ENCODE data around the gene ASL. TPM values are rescaled to one million over a fixed set of nuclear protein-coding genes. Genes with fewer than 3 reads are reported as not detected.
"Not testable (repeated sequence)": the region's sequence is repeated elsewhere in the genome, so short reads cannot be mapped to it uniquely, and the experiment has no call there.

ASL gene
- total RNA-seq (10 to 100 TPM; 24.9 to 85.1 TPM), polyA plus RNA-seq (10 to 100 TPM; 56.4 to 60.4 TPM)
- long read RNA-seq, donor 1, transcript ASL-205 (16 exons, 1,622 nt): major isoform, 6 of 11 reads
- long read RNA-seq, donor 1, partial matches to known transcripts: 0 of 11 reads
- long read RNA-seq, donor 1, other reads (novel, unspliced or antisense): 0 of 11 reads
- long read RNA-seq, donor 2, partial matches to known transcripts: 0 of 1 reads
- long read RNA-seq, donor 2, other reads (novel, unspliced or antisense): 0 of 1 reads
- long read RNA-seq, donor 3, partial matches to known transcripts: 0 of 1 reads
- long read RNA-seq, donor 3, other reads (novel, unspliced or antisense): 0 of 1 reads
- long read RNA-seq, donor 4, partial matches to known transcripts: 0 of 1 reads
- long read RNA-seq, donor 4, other reads (novel, unspliced or antisense): 0 of 1 reads
- long read RNA-seq, donor 5, partial matches to known transcripts: 6 of 12 reads
- long read RNA-seq, donor 5, other reads (novel, unspliced or antisense): 0 of 12 reads

DNA sequence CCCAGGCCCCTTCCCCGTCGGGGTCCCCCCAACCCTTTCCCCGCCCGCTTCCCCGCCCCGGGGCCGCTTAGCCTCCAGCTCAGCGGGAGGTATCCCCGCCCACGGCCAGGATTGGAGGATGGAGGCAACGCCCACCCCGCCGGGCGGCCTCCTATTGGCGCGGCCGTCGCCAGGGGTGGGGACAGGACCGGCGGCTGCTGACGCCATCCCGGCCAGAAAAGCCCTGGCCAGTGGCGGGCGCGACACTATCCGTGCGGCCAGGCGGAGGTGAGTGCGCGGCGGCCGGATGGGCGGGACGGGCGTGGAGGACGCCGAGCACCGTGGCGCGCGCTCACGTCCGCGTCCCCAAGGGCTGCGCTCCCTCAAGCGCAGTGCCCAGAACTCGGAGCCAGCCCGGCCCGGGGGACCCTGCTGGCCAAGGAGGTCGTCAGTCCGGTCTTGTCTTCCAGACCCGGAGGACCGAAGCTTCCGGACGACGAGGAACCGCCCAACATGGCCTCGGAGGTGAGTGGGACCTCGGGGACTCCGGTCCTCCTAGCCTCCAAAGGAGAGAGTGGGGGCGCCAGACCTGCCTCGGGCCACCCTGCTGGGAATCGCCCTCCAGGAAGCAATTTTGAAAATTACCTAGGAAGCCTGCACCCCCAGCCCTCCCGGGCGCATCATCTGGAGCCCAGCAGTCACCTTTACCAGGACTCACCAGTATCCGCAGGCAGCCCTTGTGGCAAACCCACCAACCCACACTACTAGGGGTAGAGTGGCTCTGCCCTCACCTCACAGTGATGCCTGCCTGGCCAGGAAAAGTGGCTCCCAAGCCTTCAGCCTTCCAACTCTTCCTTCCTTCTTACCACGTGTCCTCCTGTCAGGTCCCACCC, at the start of gene ASL:
Gene ASL, plus strand, starts transcription at position 230 of the 872 bp plus-strand sequence. Its CDS starts 263 bp downstream, at position 493.
- DNase-seq (peak; percentile 95), ATAC-seq (ENCODE audit: insufficient read depth, low FRiP score) (peak; percentile 98)
- no peaks in the 10 kb centered on the region for H3K27me3 ChIP-seq (ENCODE audit: control insufficient read depth in 3 of 3, insufficient read depth in 3 of 3, low read length in 2 of 3)
- H3K27ac ChIP-seq (ENCODE audit: low read depth in 1 of 2, low read length in 1 of 2): peak within 1 kb of the TSS; percentile 58 to 86
- peaks cover 0 to 4% (median 0%) of the 10 kb centered on the region in 4 donors for H3K36me3 ChIP-seq (ENCODE audit: control insufficient read depth in 4 of 4, insufficient read depth in 4 of 4, low read length in 4 of 4)
- peaks cover 0 to 10% (median 0%) of the 10 kb centered on the region in 5 donors for H3K4me1 ChIP-seq (ENCODE audit: control insufficient read depth in 5 of 5, insufficient read depth in 5 of 5, low read length in 5 of 5)
- H3K9me3 ChIP-seq (ENCODE audit: control insufficient read depth in 4 of 4, insufficient read depth in 3 of 4, low read length in 3 of 4): no peaks in the 10 kb centered on the region
- H3K9ac ChIP-seq (ENCODE audit: insufficient read depth in 1 of 2, low read length in 2 of 2): peak within 1 kb of the TSS in 1 of 2 donors; percentile 67
- 0 to 1% methylated on average over 42 to 67 of the region's 67 CpGs for WGBS, 2 donors
- TF ChIP-seq, protein P1, sequence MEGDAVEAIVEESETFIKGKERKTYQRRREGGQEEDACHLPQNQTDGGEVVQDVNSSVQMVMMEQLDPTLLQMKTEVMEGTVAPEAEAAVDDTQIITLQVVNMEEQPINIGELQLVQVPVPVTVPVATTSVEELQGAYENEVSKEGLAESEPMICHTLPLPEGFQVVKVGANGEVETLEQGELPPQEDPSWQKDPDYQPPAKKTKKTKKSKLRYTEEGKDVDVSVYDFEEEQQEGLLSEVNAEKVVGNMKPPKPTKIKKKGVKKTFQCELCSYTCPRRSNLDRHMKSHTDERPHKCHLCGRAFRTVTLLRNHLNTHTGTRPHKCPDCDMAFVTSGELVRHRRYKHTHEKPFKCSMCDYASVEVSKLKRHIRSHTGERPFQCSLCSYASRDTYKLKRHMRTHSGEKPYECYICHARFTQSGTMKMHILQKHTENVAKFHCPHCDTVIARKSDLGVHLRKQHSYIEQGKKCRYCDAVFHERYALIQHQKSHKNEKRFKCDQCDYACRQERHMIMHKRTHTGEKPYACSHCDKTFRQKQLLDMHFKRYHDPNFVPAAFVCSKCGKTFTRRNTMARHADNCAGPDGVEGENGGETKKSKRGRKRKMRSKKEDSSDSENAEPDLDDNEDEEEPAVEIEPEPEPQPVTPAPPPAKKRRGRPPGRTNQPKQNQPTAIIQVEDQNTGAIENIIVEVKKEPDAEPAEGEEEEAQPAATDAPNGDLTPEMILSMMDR (IDR thresholded peaks at IDR 0.05; ENCODE audit: control extremely low read depth, extremely low read depth): no peak
- peak within 1 kb of the TSS; percentile 83 for H3K4me3 ChIP-seq

DNA sequence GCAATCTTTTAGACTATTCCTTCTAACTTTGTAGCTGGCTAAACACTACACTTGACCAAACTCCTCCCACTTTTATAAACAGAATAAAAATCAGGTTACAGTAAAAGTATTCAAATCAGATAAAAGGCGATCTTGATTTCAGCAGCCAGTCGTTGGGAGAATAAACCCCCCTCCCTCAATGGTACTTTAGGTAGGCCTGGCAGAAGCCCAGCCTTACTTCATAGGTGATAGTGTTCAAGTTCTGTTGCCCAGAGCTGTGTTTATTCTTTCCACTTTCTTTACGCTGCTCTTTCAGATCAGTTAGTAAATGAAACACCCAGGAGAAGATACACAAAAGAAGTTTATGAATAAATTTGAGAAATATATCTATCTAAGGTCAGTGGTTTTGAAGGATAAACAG, 47.3 kb upstream of the ASL start:
- not testable (repeated sequence) for H3K9ac ChIP-seq (ENCODE audit: insufficient read depth in 1 of 2, low read length in 2 of 2); H3K36me3 ChIP-seq (ENCODE audit: control insufficient read depth in 4 of 4, insufficient read depth in 4 of 4, low read length in 4 of 4); H3K9me3 ChIP-seq (ENCODE audit: control insufficient read depth in 4 of 4, insufficient read depth in 3 of 4, low read length in 3 of 4); H3K4me3 ChIP-seq; H3K4me1 ChIP-seq (ENCODE audit: control insufficient read depth in 5 of 5, insufficient read depth in 5 of 5, low read length in 5 of 5); H3K27me3 ChIP-seq (ENCODE audit: control insufficient read depth in 3 of 3, insufficient read depth in 3 of 3, low read length in 2 of 3); ATAC-seq (ENCODE audit: insufficient read depth, low FRiP score)
- peak in 1 of 3 donors; percentile 35 for DNase-seq
- 32 to 57% methylated on average over 3 of the region's 3 CpGs for WGBS, 2 donors
- peak overlapping the region in 1 of 2 donors; percentile 67 for H3K27ac ChIP-seq (ENCODE audit: low read depth in 1 of 2, low read length in 1 of 2)

DNA sequence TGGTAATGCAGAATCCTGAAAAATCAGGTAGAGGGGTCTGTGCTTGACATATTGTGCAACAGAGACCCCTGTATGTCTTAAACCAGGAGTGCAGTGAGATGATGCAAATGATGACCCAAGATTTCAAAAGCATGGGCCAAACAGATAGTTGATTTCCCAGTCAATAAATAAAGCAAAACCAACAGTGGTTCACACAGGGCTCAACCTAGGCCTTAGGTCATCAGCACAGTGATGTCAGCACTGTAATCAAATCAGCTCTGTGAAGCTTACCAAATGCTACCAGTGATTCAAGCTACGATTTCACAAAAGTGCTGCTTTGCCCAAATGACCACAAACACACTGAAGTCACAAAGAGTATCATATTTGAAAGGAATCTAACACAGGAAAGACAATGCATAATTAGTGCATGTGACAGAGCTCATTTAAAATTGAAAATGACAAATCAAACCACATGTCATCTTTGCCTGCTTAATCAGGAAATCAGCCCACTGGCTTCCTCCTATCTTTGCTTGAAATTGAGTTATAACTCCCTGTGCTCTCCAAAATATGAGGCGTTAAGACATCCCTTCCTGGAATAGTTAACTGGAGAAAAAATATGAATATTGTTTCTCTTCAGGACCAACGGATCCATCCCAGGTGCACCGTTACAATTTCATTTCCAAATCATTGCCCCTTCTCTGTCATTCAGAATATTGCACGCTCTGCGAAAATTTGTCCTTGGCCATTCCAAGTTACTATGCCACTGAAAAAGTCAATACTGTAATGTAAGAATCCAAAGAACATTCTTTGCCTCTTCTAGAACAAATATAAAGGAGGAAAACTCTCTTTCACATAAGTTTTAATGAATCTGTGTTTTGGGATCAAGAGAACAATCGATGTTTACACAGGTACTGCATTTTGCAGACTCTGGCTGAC, 41.9 kb upstream of the ASL start:
- ATAC-seq (ENCODE audit: insufficient read depth, low FRiP score) (no peak), DNase-seq (no peak)
- H3K27ac ChIP-seq (ENCODE audit: low read depth in 1 of 2, low read length in 1 of 2): no peak overlapping the region
- WGBS, 2 donors: 60 to 70% methylated on average over 6 to 7 of the region's 7 CpGs
- peaks cover 0 to 18% (median 9%) of the 10 kb centered on the region in 5 donors for H3K4me1 ChIP-seq (ENCODE audit: control insufficient read depth in 5 of 5, insufficient read depth in 5 of 5, low read length in 5 of 5)
- no peaks in the 10 kb centered on the region for H3K36me3 ChIP-seq (ENCODE audit: control insufficient read depth in 4 of 4, insufficient read depth in 4 of 4, low read length in 4 of 4)
- TF ChIP-seq, protein P1 (IDR thresholded peaks at IDR 0.05; ENCODE audit: control extremely low read depth, extremely low read depth): no peak
- H3K9ac ChIP-seq (ENCODE audit: insufficient read depth in 1 of 2, low read length in 2 of 2): no peak overlapping the region
- H3K9me3 ChIP-seq (ENCODE audit: control insufficient read depth in 4 of 4, insufficient read depth in 3 of 4, low read length in 3 of 4): no peaks in the 10 kb centered on the region
- H3K27me3 ChIP-seq (ENCODE audit: control insufficient read depth in 3 of 3, insufficient read depth in 3 of 3, low read length in 2 of 3): no peaks in the 10 kb centered on the region
- H3K4me3 ChIP-seq: no peak overlapping the region

DNA sequence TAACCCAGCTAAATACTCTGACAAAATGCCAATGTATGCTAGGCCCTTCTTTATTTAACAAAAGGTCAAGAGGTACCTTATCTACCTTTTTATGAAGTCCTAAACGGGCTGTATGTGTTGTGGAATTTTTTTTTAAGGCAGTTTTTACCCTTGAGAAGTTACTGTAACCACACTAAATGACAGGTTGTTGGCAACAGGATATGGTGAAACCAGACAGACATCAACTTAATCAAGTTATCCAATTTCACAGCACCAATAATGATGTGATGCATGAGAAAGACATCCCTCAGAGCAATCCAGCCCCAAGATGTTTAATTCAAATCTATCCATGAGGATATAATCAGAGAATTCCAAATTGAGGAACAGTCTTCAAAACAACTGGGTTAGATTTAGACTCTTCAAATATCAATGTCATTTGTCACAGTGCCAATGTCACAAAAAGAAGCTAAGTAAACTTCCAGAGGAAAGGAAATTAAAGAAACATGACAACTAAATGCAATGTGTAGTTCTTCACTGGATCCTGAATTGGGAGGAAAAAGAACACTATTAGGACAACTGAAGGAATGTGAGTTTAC, 41.1 kb upstream of the ASL start:
- H3K27ac ChIP-seq (ENCODE audit: low read depth in 1 of 2, low read length in 1 of 2); ATAC-seq (ENCODE audit: insufficient read depth, low FRiP score); H3K9ac ChIP-seq (ENCODE audit: insufficient read depth in 1 of 2, low read length in 2 of 2); H3K9me3 ChIP-seq (ENCODE audit: control insufficient read depth in 4 of 4, insufficient read depth in 3 of 4, low read length in 3 of 4); H3K27me3 ChIP-seq (ENCODE audit: control insufficient read depth in 3 of 3, insufficient read depth in 3 of 3, low read length in 2 of 3); H3K36me3 ChIP-seq (ENCODE audit: control insufficient read depth in 4 of 4, insufficient read depth in 4 of 4, low read length in 4 of 4); H3K4me3 ChIP-seq: not testable (repeated sequence)
- WGBS, 2 donors: 5% methylated on average over 1 of the region's 1 CpG
- peaks cover 0 to 18% (median 9%) of the 10 kb centered on the region in 5 donors for H3K4me1 ChIP-seq (ENCODE audit: control insufficient read depth in 5 of 5, insufficient read depth in 5 of 5, low read length in 5 of 5)
- peak in 1 of 3 donors; percentile 53 for DNase-seq

Measured in lung (tissue), 16 donors.